ENCODE results near the gene SEC24B.

SEC24B gene

DNA sequence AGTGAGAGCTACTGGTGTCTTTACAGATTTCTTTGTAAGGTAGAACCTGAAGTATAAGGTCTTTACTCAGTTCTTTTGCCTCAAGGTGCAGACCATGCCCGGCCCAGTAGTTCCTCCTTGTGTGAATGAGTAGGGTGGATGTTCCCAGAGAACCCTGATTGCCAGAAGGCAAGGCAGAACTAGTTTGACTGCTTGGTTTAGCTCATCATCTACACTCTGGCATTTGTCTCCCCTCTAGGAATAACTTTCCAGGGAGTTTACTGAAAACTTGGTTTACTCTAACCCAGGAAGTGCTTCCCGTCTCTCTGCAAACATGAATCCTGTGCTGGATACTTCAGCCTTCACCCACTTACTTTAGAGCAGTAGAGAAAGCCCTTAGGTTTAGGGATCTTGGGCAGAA, 155.5 kb downstream of the SEC24B start:
- no peak for DNase-seq

DNA sequence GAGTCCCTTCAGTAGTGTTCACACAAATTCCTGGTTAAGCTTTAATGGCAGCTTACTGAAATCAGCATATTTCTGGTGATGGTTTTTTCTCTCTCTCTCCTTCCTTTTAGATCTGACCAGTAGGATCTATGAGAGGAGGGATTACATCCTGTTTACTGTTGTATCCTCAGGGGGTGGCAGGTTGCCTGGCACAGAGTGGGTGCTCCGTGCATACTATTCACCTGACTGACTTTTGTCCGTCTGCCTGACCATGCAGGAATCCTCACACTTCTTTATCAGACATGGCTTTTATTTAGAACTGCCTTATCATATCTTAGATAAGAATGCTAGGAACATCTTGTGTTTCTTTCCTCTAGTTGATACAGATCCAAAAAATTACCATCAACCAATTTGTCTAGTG, 156.0 kb downstream of the SEC24B start:
- no peak for DNase-seq
